A673 (cell line): ENCODE measurements around the gene PUM1. TPM values are rescaled to one million over a fixed set of nuclear protein-coding genes. Genes with fewer than 3 reads are reported as not detected.

ENCODE experiments used
- BruUV-seq: library from RNA; stranded (reverse); fragments of 400-500 nt; replicated peaks from 2 replicates; lab custom pipeline; 2021; lab: Mats Ljungman, UMichigan
- CTCF ChIA-PET: fragments of 300-600 bp; sonication (Branson Sonifier 250); formaldehyde crosslinking; loops from one replicate; lab custom pipeline; 2022; ENCODE audit warnings: antibody characterized with exemption; lab: Charles Lee
- POLR2A ChIA-PET: fragments of 300-600 bp; sonication (Branson Sonifier 250); formaldehyde crosslinking; loops from one replicate; lab custom pipeline; 2022; ENCODE audit warnings: antibody characterized with exemption; ENCODE audit not compliant: low non-redundant PET; lab: Charles Lee
- DNase-seq: peaks from one replicate; pipeline ENCODE4 v3.0.0-alpha.2; 2015; ENCODE audit warnings: low spot score
- H3K27ac ChIP-seq: fragments of 200-600 bp; sonication (generic); 2 replicates; pipeline ENCODE4 v1.5.1; 2016; ENCODE audit warnings: mixed run types, low read depth, mild to moderate bottlenecking, mixed read lengths, antibody characterized with exemption, low read length; ENCODE audit not compliant: poor library complexity, severe bottlenecking
- H3K27me3 ChIP-seq: fragments of 200-600 bp; sonication (generic); replicated peaks from 2 replicates; pipeline ENCODE4 v1.6.1; 2017; ENCODE audit warnings: mixed run types, low read depth, mild to moderate bottlenecking, mixed read lengths, antibody characterized with exemption, low read length; ENCODE audit not compliant: insufficient read depth, poor library complexity
- H3K36me3 ChIP-seq: fragments of 200-600 bp; sonication (generic); 2 replicates; pipeline ENCODE4 v1.6.1; 2016; ENCODE audit warnings: mixed run types, mild to moderate bottlenecking, mixed read lengths, antibody characterized with exemption, low read length; ENCODE audit not compliant: insufficient read depth, poor library complexity, severe bottlenecking
- H3K4me1 ChIP-seq: fragments of 200-600 bp; sonication (generic); 2 replicates; pipeline ENCODE4 v1.6.1; 2017; ENCODE audit warnings: mixed run types, mild to moderate bottlenecking, mixed read lengths, antibody characterized with exemption, low read length; ENCODE audit not compliant: insufficient read depth, poor library complexity, severe bottlenecking
- H3K4me3 ChIP-seq: fragments of 200-600 bp; sonication (generic); 2 replicates; pipeline ENCODE4 v1.5.1; 2016; ENCODE audit warnings: low read depth, mixed run types, mild to moderate bottlenecking, mixed read lengths, low read length; ENCODE audit not compliant: poor library complexity, severe bottlenecking
- H3K9me3 ChIP-seq: fragments of 200-600 bp; sonication (generic); 2 replicates; pipeline ENCODE4 v1.6.1; 2016; ENCODE audit warnings: mixed run types, low read depth, mild to moderate bottlenecking, mixed read lengths, antibody characterized with exemption, low read length; ENCODE audit not compliant: poor library complexity, severe bottlenecking
- CTCF ChIP-seq: fragments of 300-800, 200-600 bp; sonication (generic); conservative IDR thresholded peaks from 2 replicates; pipeline ENCODE4 v1.5.1; 2017; ENCODE audit warnings: low read depth, mild to moderate bottlenecking, antibody characterized with exemption, low read length, moderate library complexity, mixed read lengths
- EZH2 ChIP-seq: fragments of 200-600 bp; sonication (generic); IDR thresholded peaks from 2 replicates; pipeline ENCODE4 v1.6.1; 2017; ENCODE audit warnings: borderline replicate concordance, low read depth, mild to moderate bottlenecking, mixed read lengths, antibody characterized with exemption, low read length; ENCODE audit not compliant: poor library complexity, severe bottlenecking
- intact Hi-C: fragments of 100-400 bp; cut with micrococcal nuclease; formaldehyde crosslinking; loops from one replicate; pipeline ENCODE4 v1.10.0; 2022; ENCODE audit not compliant: unreplicated experiment
- total RNA-seq: library from RNA; stranded (reverse); gene quantifications from 2 replicates; pipeline ENCODE4 v1.2.3, GENCODE V29; 2021

PUM1 gene
- total RNA-seq, 1 experiment from 2014 or later, result 138 TPM

GRCh38 chr1:30969903-30970302 is 95.6 kb downstream of the PUM1 start:
- Histone ChIP-seq H3K27me3 (no peaks in the 10 kb centered on the region), H3K4me3 (no peak overlapping the region), H3K9me3 (no peaks in the 10 kb centered on the region), H3K36me3 (peaks cover 66% of the 10 kb centered on the region), H3K27ac (no peak overlapping the region), H3K4me1 (peaks cover 21% of the 10 kb centered on the region)
- intact Hi-C loops, result no loop called here
- TF ChIP-seq CTCF (no peak), EZH2 (no peak)
- ChIA-PET CTCF (no interaction called here), POLR2A (no interaction called here)
- no peak for DNase-seq
- BruUV-seq, result no TSS peak

GRCh38 chr1:30968220-30968971 is 97.1 kb downstream of the PUM1 start:
- POLR2A ChIA-PET, result no interaction called here
- H3K27me3 ChIP-seq, result no peaks in the 10 kb centered on the region
- H3K4me3 ChIP-seq, result no peak overlapping the region
- peaks cover 66% of the 10 kb centered on the region for H3K36me3 ChIP-seq
- no peak overlapping the region for H3K27ac ChIP-seq
- no peak for DNase-seq
- no peaks in the 10 kb centered on the region for H3K9me3 ChIP-seq
- H3K4me1 ChIP-seq, result peaks cover 14% of the 10 kb centered on the region
- TF ChIP-seq CTCF (no peak), EZH2 (no peak)
- CTCF ChIA-PET, result no interaction called here
- no TSS peak for BruUV-seq
- intact Hi-C loops, result no loop called here

GRCh38 chr1:30966690-30967369 is 98.7 kb downstream of the PUM1 start:
- H3K4me1 ChIP-seq, result peaks cover 14% of the 10 kb centered on the region
- POLR2A ChIA-PET, result no interaction called here
- H3K9me3 ChIP-seq, result no peaks in the 10 kb centered on the region
- H3K27me3 ChIP-seq, result no peaks in the 10 kb centered on the region
- peaks cover 78% of the 10 kb centered on the region for H3K36me3 ChIP-seq
- BruUV-seq, result no TSS peak
- no peak overlapping the region for H3K4me3 ChIP-seq
- DNase-seq, result peak; percentile 74
- peak overlapping the region; percentile 21 for H3K27ac ChIP-seq
- TF ChIP-seq CTCF (no peak), EZH2 (no peak)
- intact Hi-C loops, result no loop called here
- CTCF ChIA-PET, result no interaction called here
